GM21423 (cell line): ENCODE data around the gene KRT39.
"Not testable (repeated sequence)": the region's sequence is repeated elsewhere in the genome, so short reads cannot be mapped to it uniquely, and the experiment has no call there.

ENCODE experiments used
- ATAC-seq: cut with Tn5 transposase; IDR thresholded peaks from one replicate; pipeline ENCODE4 v1.9.1; 2021; ENCODE audit warnings: mild to moderate bottlenecking, moderate library complexity; ENCODE audit not compliant: unreplicated experiment

The KRT39 gene

GRCh38 chr17:40944531-40944930, 22.2 kb downstream of the KRT39 start:
- ATAC-seq = no peak

- ATAC-seq = no peak
Observed at GRCh38 chr17:40942553-40942952, 24.2 kb downstream of the KRT39 start.

GRCh38 chr17:40940266-40940665, 26.5 kb downstream of the KRT39 start:
- no peak for ATAC-seq

- ATAC-seq = no peak
Observed at GRCh38 chr17:40938981-40939380, 27.8 kb downstream of the KRT39 start.

- ATAC-seq = no peak
Observed at GRCh38 chr17:40937384-40937819, 29.3 kb downstream of the KRT39 start, which contains the start of gene KRT23. Gene KRT23 (minus strand): TSS chr17:40937646. CDS start chr17:40936603, 1,043 bp downstream.

- ATAC-seq = no peak
Observed at GRCh38 chr17:40936976-40937375, 29.8 kb downstream of the KRT39 start.

GRCh38 chr17:40936437-40936971, 30.2 kb downstream of the KRT39 start:
- ATAC-seq = no peak

- no peak for ATAC-seq
Observed at GRCh38 chr17:40935624-40936023, 31.1 kb downstream of the KRT39 start.

- ATAC-seq = no peak
Observed at GRCh38 chr17:40932608-40933007, 34.1 kb downstream of the KRT39 start.

- no peak for ATAC-seq
Observed at GRCh38 chr17:40931311-40931710, 35.4 kb downstream of the KRT39 start.

GRCh38 chr17:40926341-40926740, 40.4 kb downstream of the KRT39 start:
- ATAC-seq = no peak

GRCh38 chr17:40922239-40922638, 44.5 kb downstream of the KRT39 start:
- no peak for ATAC-seq

GRCh38 chr17:40921026-40921425, 45.7 kb downstream of the KRT39 start:
- no peak for ATAC-seq

GRCh38 chr17:40917116-40917515, 49.6 kb downstream of the KRT39 start:
- not testable (repeated sequence) for ATAC-seq

GRCh38 chr17:40916366-40916765, 50.4 kb downstream of the KRT39 start:
- no peak for ATAC-seq

GRCh38 chr17:40915721-40916256, 51.0 kb downstream of the KRT39 start:
- ATAC-seq = no peak

- ATAC-seq = no peak
Observed at GRCh38 chr17:40915199-40915661, 51.5 kb downstream of the KRT39 start.

- ATAC-seq = no peak
Observed at GRCh38 chr17:40914075-40914855, 52.5 kb downstream of the KRT39 start.

GRCh38 chr17:40912486-40913210, 54.1 kb downstream of the KRT39 start:
- no peak for ATAC-seq

- no peak for ATAC-seq
Observed at GRCh38 chr17:40910441-40910841, 56.3 kb downstream of the KRT39 start.

GRCh38 chr17:40909755-40910154, 57.0 kb downstream of the KRT39 start:
- ATAC-seq = no peak
